ENCODE measurements around the gene INKA2.

DNA sequence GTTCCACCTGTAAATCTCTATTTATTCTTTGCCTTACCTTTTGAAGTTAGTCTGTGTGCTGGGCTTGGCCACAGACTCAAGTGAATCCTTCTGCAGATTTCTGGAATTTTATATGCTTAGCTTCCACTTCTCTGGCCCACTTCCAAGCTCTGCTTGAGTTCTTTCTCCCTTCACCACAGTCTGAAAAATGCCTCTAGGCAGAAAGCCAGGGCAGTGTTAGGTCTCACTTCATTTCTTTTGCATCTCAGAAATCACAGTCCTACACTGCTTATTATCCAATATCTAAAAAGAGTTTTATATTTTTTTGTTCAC is 48.9 kb downstream of the INKA2 start:
- TF ChIP-seq PPARA (CRISPR knock-in tag; IDR thresholded peaks at IDR 0.05; ENCODE audit: borderline replicate concordance) = no peak
- TF ChIP-seq ZC3H10 (CRISPR knock-in tag; IDR thresholded peaks at IDR 0.05) = no peak
- no peak for TF ChIP-seq ZFP3 (CRISPR knock-in tag; IDR thresholded peaks at IDR 0.05)
- TF ChIP-seq, protein P1, sequence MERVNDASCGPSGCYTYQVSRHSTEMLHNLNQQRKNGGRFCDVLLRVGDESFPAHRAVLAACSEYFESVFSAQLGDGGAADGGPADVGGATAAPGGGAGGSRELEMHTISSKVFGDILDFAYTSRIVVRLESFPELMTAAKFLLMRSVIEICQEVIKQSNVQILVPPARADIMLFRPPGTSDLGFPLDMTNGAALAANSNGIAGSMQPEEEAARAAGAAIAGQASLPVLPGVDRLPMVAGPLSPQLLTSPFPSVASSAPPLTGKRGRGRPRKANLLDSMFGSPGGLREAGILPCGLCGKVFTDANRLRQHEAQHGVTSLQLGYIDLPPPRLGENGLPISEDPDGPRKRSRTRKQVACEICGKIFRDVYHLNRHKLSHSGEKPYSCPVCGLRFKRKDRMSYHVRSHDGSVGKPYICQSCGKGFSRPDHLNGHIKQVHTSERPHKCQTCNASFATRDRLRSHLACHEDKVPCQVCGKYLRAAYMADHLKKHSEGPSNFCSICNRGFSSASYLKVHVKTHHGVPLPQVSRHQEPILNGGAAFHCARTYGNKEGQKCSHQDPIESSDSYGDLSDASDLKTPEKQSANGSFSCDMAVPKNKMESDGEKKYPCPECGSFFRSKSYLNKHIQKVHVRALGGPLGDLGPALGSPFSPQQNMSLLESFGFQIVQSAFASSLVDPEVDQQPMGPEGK (CRISPR knock-in tag; IDR thresholded peaks at IDR 0.05; ENCODE audit: borderline replicate concordance) = no peak
- TF ChIP-seq CSDC2 (CRISPR knock-in tag; IDR thresholded peaks at IDR 0.05) = no peak
- TF ChIP-seq ZNF565 (CRISPR knock-in tag; conservative IDR thresholded peaks at IDR 0.05; ENCODE audit: low read depth) = no peak
- TF ChIP-seq ESRRG (CRISPR knock-in tag; IDR thresholded peaks at IDR 0.05) = no peak
- no peak for TF ChIP-seq ZNF8 (CRISPR knock-in tag; IDR thresholded peaks at IDR 0.05)
- no peak for TF ChIP-seq SNAI2 (CRISPR knock-in tag; IDR thresholded peaks at IDR 0.05)
- TF ChIP-seq, protein P2, sequence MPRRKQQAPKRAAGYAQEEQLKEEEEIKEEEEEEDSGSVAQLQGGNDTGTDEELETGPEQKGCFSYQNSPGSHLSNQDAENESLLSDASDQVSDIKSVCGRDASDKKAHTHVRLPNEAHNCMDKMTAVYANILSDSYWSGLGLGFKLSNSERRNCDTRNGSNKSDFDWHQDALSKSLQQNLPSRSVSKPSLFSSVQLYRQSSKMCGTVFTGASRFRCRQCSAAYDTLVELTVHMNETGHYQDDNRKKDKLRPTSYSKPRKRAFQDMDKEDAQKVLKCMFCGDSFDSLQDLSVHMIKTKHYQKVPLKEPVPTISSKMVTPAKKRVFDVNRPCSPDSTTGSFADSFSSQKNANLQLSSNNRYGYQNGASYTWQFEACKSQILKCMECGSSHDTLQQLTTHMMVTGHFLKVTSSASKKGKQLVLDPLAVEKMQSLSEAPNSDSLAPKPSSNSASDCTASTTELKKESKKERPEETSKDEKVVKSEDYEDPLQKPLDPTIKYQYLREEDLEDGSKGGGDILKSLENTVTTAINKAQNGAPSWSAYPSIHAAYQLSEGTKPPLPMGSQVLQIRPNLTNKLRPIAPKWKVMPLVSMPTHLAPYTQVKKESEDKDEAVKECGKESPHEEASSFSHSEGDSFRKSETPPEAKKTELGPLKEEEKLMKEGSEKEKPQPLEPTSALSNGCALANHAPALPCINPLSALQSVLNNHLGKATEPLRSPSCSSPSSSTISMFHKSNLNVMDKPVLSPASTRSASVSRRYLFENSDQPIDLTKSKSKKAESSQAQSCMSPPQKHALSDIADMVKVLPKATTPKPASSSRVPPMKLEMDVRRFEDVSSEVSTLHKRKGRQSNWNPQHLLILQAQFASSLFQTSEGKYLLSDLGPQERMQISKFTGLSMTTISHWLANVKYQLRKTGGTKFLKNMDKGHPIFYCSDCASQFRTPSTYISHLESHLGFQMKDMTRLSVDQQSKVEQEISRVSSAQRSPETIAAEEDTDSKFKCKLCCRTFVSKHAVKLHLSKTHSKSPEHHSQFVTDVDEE (CRISPR knock-in tag; IDR thresholded peaks at IDR 0.05) = no peak
